ENCODE results near the gene RASAL2. TPM values are rescaled to one million over a fixed set of nuclear protein-coding genes. Genes with fewer than 3 reads are reported as not detected.

The RASAL2 gene
- total RNA-seq, 1 experiment from 2014 or later, result 32.4 TPM

DNA sequence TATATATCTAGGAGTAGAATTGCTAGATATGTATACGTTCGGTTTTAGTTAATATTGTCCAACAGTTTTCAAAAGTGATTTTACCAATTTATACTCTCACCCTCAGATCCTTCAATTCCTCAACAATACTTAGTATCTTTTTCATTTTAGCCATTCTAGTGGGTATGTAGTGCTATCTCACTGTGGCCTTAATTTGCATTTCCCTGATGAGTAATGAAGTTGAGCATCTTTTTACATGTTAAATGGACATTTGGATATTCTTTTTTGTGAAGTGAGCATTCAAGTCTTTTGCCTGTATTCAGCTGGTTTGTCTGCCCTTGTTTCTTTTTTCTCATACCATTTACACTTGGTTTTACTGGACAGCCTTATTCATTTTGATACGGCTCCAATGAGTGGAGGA is 172.2 kb downstream of the RASAL2 start:
- intact Hi-C loops (cut with micrococcal nuclease; ENCODE audit: unreplicated experiment), result no loop called here
- Mint-ChIP-seq H3K9me3 (ENCODE audit: low read depth, unreplicated experiment) (no peaks in the 10 kb centered on the region), H3K27me3 (ENCODE audit: unreplicated experiment) (no peaks in the 10 kb centered on the region), H3K4me1 (ENCODE audit: low read depth, unreplicated experiment) (peaks cover 73% of the 10 kb centered on the region), H3K27ac (ENCODE audit: unreplicated experiment) (no peak overlapping the region), H3K36me3 (ENCODE audit: insufficient read depth, unreplicated experiment) (peaks cover 8% of the 10 kb centered on the region), H3K4me3 (ENCODE audit: low read depth, unreplicated experiment) (no peak overlapping the region)
- no TSS peak for BruUV-seq (replicated peaks)
- DNase-seq, result no peak
- TF ChIP-seq, protein P1, sequence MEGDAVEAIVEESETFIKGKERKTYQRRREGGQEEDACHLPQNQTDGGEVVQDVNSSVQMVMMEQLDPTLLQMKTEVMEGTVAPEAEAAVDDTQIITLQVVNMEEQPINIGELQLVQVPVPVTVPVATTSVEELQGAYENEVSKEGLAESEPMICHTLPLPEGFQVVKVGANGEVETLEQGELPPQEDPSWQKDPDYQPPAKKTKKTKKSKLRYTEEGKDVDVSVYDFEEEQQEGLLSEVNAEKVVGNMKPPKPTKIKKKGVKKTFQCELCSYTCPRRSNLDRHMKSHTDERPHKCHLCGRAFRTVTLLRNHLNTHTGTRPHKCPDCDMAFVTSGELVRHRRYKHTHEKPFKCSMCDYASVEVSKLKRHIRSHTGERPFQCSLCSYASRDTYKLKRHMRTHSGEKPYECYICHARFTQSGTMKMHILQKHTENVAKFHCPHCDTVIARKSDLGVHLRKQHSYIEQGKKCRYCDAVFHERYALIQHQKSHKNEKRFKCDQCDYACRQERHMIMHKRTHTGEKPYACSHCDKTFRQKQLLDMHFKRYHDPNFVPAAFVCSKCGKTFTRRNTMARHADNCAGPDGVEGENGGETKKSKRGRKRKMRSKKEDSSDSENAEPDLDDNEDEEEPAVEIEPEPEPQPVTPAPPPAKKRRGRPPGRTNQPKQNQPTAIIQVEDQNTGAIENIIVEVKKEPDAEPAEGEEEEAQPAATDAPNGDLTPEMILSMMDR (IDR thresholded peaks at IDR 0.05; ENCODE audit: unreplicated experiment), result no peak
- CTCF ChIA-PET, result no interaction called here

DNA sequence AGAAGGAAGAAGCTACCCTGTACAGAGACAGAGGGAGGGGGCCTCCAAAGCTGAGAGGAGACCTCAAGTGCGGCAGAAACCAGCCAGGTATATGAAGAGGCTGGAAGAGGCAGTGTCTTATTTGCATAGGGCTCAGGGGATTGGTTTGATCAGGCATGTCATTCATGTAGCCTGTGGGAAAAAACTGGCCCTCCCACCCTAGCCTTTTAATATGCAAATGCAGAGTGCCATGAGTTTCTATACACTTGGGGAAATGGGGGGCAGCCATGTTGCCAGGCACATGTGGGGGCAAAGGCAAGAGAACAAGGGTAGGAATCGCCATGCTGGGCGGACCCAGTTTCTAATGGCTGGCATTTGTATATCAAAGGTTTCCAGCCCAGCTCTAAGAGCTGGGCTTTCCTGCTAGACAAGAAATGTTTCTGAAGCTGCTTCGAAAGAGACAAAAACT is 172.7 kb downstream of the RASAL2 start:
- Mint-ChIP-seq H3K27ac (ENCODE audit: unreplicated experiment) (peak overlapping the region; percentile 55), H3K27me3 (ENCODE audit: unreplicated experiment) (no peaks in the 10 kb centered on the region), H3K4me1 (ENCODE audit: low read depth, unreplicated experiment) (peaks cover 73% of the 10 kb centered on the region), H3K9me3 (ENCODE audit: low read depth, unreplicated experiment) (no peaks in the 10 kb centered on the region), H3K4me3 (ENCODE audit: low read depth, unreplicated experiment) (no peak overlapping the region), H3K36me3 (ENCODE audit: insufficient read depth, unreplicated experiment) (peaks cover 8% of the 10 kb centered on the region)
- TF ChIP-seq, protein P1 (IDR thresholded peaks at IDR 0.05; ENCODE audit: unreplicated experiment), result no peak
- CTCF ChIA-PET, result no interaction called here
- no peak for DNase-seq
- BruUV-seq (replicated peaks), result no TSS peak
- intact Hi-C loops (cut with micrococcal nuclease; ENCODE audit: unreplicated experiment), result no loop called here

DNA sequence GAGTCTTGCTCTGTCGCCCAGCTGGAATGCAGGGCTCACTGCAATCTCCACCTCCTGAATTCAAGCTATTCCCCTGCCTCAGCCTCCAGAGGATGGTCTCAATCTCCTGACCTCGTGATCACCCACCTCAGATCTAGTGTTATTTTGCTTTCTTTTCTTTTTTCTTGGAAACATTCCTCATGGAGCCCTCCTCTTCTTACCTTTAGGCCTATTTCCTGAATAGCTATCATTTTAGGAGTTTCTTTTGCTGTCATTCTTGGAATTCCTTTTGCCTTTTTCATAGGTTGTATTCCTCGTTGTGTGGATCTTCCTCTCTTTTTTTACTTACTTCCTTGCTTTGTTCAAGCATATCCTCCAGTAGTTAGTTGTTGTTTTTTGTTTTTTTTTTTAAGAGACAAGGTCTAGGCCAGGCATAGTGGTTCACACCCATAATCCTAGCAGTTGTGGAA is 173.8 kb downstream of the RASAL2 start:
- H3K9me3 Mint-ChIP-seq (ENCODE audit: low read depth, unreplicated experiment), result no peaks in the 10 kb centered on the region
- peaks cover 71% of the 10 kb centered on the region for H3K4me1 Mint-ChIP-seq (ENCODE audit: low read depth, unreplicated experiment)
- CTCF ChIA-PET, result interaction anchor here (0.6 to 0.7 kb wide), 3 partner anchors 79 to 163 kb away, joined by 4 to 5 read pairs (median 4); no protein-coding TSS in a partner anchor

DNA sequence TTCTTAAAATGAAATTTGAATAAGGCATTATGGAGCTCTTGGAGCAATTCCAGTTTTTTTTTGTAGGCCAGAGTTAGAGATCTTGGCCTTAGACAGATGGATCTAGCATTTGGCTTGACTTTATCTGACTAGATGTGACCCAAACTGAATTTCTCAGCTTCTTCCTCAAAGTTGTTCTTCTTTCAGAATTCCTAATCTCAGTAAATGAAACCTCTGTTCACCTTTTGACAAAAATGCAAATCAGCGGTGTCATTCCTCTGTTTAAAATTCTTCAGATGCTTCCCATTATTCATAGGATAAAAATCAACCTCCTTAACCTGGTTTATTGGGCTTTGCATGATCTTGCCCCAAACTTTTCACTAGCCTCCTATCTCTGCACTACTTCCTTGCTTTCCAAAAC is 177.6 kb downstream of the RASAL2 start:
- Mint-ChIP-seq H3K4me3 (ENCODE audit: low read depth, unreplicated experiment) (no peak overlapping the region), H3K4me1 (ENCODE audit: low read depth, unreplicated experiment) (peaks cover 52% of the 10 kb centered on the region), H3K27me3 (ENCODE audit: unreplicated experiment) (no peaks in the 10 kb centered on the region), H3K36me3 (ENCODE audit: insufficient read depth, unreplicated experiment) (peaks cover 8% of the 10 kb centered on the region), H3K9me3 (ENCODE audit: low read depth, unreplicated experiment) (no peaks in the 10 kb centered on the region), H3K27ac (ENCODE audit: unreplicated experiment) (no peak overlapping the region)
- TF ChIP-seq, protein P1 (IDR thresholded peaks at IDR 0.05; ENCODE audit: unreplicated experiment), result no peak
- no TSS peak for BruUV-seq (replicated peaks)
- CTCF ChIA-PET, result interaction anchor here (0.6 to 0.8 kb wide), 2 partner anchors 276 to 300 kb away, joined by 3 read pairs; no protein-coding TSS in a partner anchor
- DNase-seq, result no peak
- intact Hi-C loops (cut with micrococcal nuclease; ENCODE audit: unreplicated experiment), result no loop called here

More for the DNA sequence above, 173.8 kb downstream of the RASAL2 start:
- no TSS peak for BruUV-seq (replicated peaks)
- DNase-seq, result no peak
- TF ChIP-seq, protein P1 (IDR thresholded peaks at IDR 0.05; ENCODE audit: unreplicated experiment), result no peak
- Mint-ChIP-seq H3K36me3 (ENCODE audit: insufficient read depth, unreplicated experiment) (peaks cover 8% of the 10 kb centered on the region), H3K4me3 (ENCODE audit: low read depth, unreplicated experiment) (peak overlapping the region; percentile 5), H3K27me3 (ENCODE audit: unreplicated experiment) (no peaks in the 10 kb centered on the region), H3K27ac (ENCODE audit: unreplicated experiment) (peak overlapping the region; percentile 55)
- intact Hi-C loops (cut with micrococcal nuclease; ENCODE audit: unreplicated experiment), result no loop called here
